Measurements from ENCODE around the gene TCEANC.

Gene TCEANC

DNA sequence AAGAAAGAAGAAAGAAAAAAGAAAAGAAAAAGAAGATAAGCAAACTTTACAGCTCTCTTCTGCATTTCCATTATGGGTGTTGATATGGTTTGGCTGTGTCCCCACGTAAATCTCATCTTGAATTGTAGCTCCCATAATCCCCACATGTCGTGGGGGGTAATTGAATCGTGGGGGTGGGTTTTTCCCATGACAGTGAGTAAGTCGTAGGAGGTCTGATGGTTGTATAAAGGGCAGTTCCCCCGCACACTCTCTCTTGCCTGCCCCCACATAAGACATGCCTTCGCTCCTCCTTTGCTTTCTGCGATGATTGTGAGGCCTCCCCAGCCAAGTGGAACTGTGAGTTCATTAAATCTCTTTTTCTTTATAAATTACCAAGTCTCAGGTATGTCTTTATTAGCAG, 28.7 kb downstream of the TCEANC start:
- no peak overlapping the region for H3K9ac ChIP-seq (ENCODE audit: insufficient read length, low read depth)

DNA sequence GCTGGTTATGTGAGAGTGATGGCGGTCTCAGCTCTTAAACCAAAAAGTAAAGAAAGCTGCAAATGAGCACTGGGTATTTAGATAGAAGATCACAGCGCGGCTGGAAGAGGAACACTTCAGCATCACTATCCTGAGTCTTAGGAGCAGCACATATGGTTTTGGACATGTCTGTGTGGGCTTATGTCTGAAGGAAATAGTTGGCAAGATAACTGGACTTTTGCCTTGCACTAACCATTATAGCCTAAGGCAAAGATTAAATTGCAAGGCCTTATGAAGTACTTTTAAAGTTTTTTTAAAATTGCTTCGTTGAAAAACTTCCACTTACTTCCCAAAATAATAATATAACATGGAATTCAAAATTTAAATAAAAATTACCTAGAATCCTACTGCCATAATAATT, 31.4 kb downstream of the TCEANC start:
- Histone ChIP-seq H3K36me3 (ENCODE audit: insufficient read depth, insufficient read length, low read length) (no peaks in the 10 kb centered on the region), H3K4me1 (ENCODE audit: insufficient read depth, insufficient read length) (no peaks in the 10 kb centered on the region), H3K27me3 (ENCODE audit: insufficient read depth, insufficient read length) (peaks cover 18% of the 10 kb centered on the region), H3K9me3 (ENCODE audit: insufficient read depth, low read length) (no peaks in the 10 kb centered on the region), H3K4me3 (ENCODE audit: insufficient read length, low read depth) (no peak overlapping the region), H3K9ac (ENCODE audit: insufficient read length, low read depth) (no peak overlapping the region)
- no peak for DNase-seq (ENCODE audit: low read depth, low spot score)
- no peak for TF ChIP-seq YY1 (IDR thresholded peaks at IDR 0.05; ENCODE audit: insufficient read depth, insufficient read length)
- TF ChIP-seq ZNF274 (IDR thresholded peaks at IDR 0.05; ENCODE audit: low read depth, low read length): no peak
- TF ChIP-seq SUZ12 (IDR thresholded peaks at IDR 0.05; ENCODE audit: extremely low read depth, insufficient read depth, insufficient read length): no peak

More for the DNA sequence above, 28.7 kb downstream of the TCEANC start:
- Histone ChIP-seq H3K27me3 (ENCODE audit: insufficient read depth, insufficient read length) (no peaks in the 10 kb centered on the region), H3K4me3 (ENCODE audit: insufficient read length, low read depth) (no peak overlapping the region), H3K4me1 (ENCODE audit: insufficient read depth, insufficient read length) (no peaks in the 10 kb centered on the region), H3K36me3 (ENCODE audit: insufficient read depth, insufficient read length, low read length) (no peaks in the 10 kb centered on the region), H3K9me3 (ENCODE audit: insufficient read depth, low read length) (no peaks in the 10 kb centered on the region)
- TF ChIP-seq ZNF274 (IDR thresholded peaks at IDR 0.05; ENCODE audit: low read depth, low read length): no peak
- no peak for TF ChIP-seq SUZ12 (IDR thresholded peaks at IDR 0.05; ENCODE audit: extremely low read depth, insufficient read depth, insufficient read length)
- TF ChIP-seq YY1 (IDR thresholded peaks at IDR 0.05; ENCODE audit: insufficient read depth, insufficient read length): no peak
- DNase-seq (ENCODE audit: low read depth, low spot score): no peak

DNA sequence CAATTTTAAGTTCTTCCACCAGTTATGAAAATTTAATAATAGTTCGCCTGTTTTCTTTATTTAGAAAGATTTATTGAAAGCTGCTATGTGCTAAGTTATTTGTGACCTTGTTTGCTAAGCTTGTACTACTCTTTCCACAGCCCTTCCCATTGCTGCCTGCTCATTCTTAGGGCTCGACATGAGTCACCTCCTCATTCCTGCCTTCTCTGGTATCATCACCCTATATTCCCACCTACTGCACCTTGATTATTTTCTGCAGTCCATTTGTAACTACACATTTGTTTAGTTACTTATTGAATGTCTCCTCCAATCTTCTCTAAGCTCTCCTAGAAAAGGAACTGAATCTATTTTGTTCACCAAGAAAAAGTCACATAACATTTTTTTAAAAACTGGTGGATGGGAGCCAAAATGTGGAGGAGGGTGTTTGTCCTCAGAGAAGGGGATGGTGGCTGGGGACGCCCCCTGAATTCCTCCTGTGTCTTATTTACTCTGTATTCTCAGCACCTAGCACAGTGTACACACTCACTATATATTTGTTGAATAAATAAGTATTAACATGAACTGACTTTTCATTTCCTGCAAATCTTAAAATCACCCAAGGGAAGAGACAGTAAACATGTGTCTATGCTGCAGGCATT, 32.3 kb downstream of the TCEANC start:
- TF ChIP-seq SUZ12 (IDR thresholded peaks at IDR 0.05; ENCODE audit: extremely low read depth, insufficient read depth, insufficient read length): no peak
- no peak for TF ChIP-seq ZNF274 (IDR thresholded peaks at IDR 0.05; ENCODE audit: low read depth, low read length)
- no peak for TF ChIP-seq YY1 (IDR thresholded peaks at IDR 0.05; ENCODE audit: insufficient read depth, insufficient read length)
- Histone ChIP-seq H3K4me1 (ENCODE audit: insufficient read depth, insufficient read length) (no peaks in the 10 kb centered on the region), H3K4me3 (ENCODE audit: insufficient read length, low read depth) (no peak overlapping the region), H3K27me3 (ENCODE audit: insufficient read depth, insufficient read length) (peaks cover 18% of the 10 kb centered on the region), H3K9ac (ENCODE audit: insufficient read length, low read depth) (no peak overlapping the region), H3K36me3 (ENCODE audit: insufficient read depth, insufficient read length, low read length) (no peaks in the 10 kb centered on the region), H3K9me3 (ENCODE audit: insufficient read depth, low read length) (no peaks in the 10 kb centered on the region)
- no peak for DNase-seq (ENCODE audit: low read depth, low spot score)

DNA sequence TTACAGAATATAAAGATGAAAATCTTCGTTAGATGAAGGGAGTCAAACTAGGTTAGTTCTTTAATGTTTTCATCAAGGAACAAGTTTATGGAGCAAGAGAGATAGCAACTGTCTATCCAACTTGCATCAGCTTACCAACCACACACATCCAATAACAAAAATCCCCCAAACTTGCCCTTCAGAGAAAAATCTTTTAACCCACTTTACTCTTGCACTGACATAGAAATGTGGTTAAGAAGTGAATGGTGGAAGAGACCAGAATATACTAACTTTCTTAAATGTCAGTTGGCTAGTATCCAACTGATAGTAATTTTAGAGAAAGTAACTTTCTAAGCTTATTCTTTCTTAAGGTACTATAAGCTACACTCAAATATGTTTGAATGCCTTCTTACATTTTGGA, 34.3 kb downstream of the TCEANC start:
- Histone ChIP-seq H3K4me1 (ENCODE audit: insufficient read depth, insufficient read length) (no peaks in the 10 kb centered on the region), H3K9me3 (ENCODE audit: insufficient read depth, low read length) (no peaks in the 10 kb centered on the region), H3K36me3 (ENCODE audit: insufficient read depth, insufficient read length, low read length) (peaks cover 7% of the 10 kb centered on the region), H3K27me3 (ENCODE audit: insufficient read depth, insufficient read length) (peaks cover 18% of the 10 kb centered on the region), H3K4me3 (ENCODE audit: insufficient read length, low read depth) (no peak overlapping the region), H3K9ac (ENCODE audit: insufficient read length, low read depth) (no peak overlapping the region)
- TF ChIP-seq SUZ12 (IDR thresholded peaks at IDR 0.05; ENCODE audit: extremely low read depth, insufficient read depth, insufficient read length): no peak
- TF ChIP-seq ZNF274 (IDR thresholded peaks at IDR 0.05; ENCODE audit: low read depth, low read length): no peak
- TF ChIP-seq YY1 (IDR thresholded peaks at IDR 0.05; ENCODE audit: insufficient read depth, insufficient read length): no peak
- no peak for DNase-seq (ENCODE audit: low read depth, low spot score)

DNA sequence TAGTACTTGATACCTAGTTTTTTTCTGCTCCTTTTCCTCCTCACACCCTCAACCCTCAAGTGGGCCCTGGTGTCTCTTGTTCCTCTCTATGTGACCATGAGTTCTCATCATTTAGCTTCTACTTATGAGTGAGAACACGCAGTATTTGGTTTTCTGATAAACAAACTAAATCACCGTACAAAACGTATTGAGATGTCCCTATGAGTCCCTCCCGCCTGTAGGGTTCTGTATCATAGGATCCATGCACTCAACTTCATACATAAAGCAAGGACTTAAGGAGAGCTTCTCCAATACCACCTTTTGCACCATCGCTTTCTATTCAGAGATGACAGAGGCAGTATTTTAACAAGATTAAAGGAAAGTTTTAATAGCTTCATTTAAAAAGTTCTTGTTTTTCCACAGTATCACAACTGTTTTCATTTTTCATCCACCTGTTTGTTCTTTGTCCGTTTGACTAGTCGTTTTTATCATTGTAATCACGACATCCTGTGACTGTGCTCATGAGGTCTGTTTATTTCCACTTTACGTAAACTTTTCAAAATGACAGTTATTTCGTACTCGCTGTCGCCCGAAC, 35.5 kb downstream of the TCEANC start:
- H3K36me3 ChIP-seq (ENCODE audit: insufficient read depth, insufficient read length, low read length): peaks cover 11% of the 10 kb centered on the region
- peaks cover 18% of the 10 kb centered on the region for H3K27me3 ChIP-seq (ENCODE audit: insufficient read depth, insufficient read length)
- TF ChIP-seq YY1 (IDR thresholded peaks at IDR 0.05; ENCODE audit: insufficient read depth, insufficient read length) (no peak), ZNF274 (IDR thresholded peaks at IDR 0.05; ENCODE audit: low read depth, low read length) (no peak), SUZ12 (IDR thresholded peaks at IDR 0.05; ENCODE audit: extremely low read depth, insufficient read depth, insufficient read length) (no peak)
- no peaks in the 10 kb centered on the region for H3K4me1 ChIP-seq (ENCODE audit: insufficient read depth, insufficient read length)
- peak overlapping the region; percentile 27 for H3K4me3 ChIP-seq (ENCODE audit: insufficient read length, low read depth)
- DNase-seq (ENCODE audit: low read depth, low spot score): no peak
- no peak overlapping the region for H3K9ac ChIP-seq (ENCODE audit: insufficient read length, low read depth)
- H3K9me3 ChIP-seq (ENCODE audit: insufficient read depth, low read length): no peaks in the 10 kb centered on the region

DNA sequence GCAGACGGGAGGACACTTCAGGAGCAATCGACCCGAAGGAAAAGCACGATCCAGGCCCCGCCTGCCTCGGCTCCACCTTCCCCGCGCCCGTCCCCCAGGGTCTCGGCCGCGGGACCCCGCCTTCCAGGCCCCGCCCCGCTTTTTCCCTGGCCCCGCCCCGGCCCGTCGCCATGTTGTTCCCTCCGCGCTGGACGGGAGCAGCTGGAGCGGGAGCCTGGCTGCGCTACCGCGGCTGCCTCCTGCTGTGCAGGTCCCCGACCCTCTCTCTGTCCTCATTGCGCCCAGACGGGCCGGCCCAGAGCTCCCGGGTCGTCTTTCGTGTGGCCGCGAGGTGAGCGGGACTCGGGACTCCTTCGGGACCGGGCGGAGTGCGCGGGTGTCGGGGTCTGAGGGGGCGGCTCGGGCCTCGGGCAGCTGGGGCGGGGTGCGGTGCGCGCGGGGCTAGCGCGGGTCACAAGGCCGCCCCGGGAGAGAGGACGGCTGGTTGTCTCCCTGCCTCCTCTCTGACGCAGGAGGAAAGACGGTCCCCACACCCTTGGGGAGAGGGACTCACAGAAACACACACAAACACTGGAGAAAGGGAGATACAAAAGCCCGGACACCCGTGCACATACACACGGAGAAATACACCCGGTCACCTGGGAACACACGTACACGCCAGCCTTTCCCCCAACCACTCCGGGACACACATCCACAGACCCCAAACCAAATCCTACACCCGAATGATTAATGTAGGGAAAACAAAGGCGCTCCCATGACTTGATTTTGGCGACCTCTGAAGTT, 36.2 kb downstream of the TCEANC start, which contains the start of gene RAB9A:
TSS of gene RAB9A (plus strand) at position 171 of the 783 bp plus-strand sequence. CDS start 19,619 bp downstream, outside the sequence.
- H3K4me1 ChIP-seq (ENCODE audit: insufficient read depth, insufficient read length): peaks cover 2% of the 10 kb centered on the region
- TF ChIP-seq YY1 (IDR thresholded peaks at IDR 0.05; ENCODE audit: insufficient read depth, insufficient read length): peak; percentile 44
- TF ChIP-seq ZNF274 (IDR thresholded peaks at IDR 0.05; ENCODE audit: low read depth, low read length): no peak
- no peak for TF ChIP-seq SUZ12 (IDR thresholded peaks at IDR 0.05; ENCODE audit: extremely low read depth, insufficient read depth, insufficient read length)
- H3K27me3 ChIP-seq (ENCODE audit: insufficient read depth, insufficient read length): peaks cover 18% of the 10 kb centered on the region
- peaks cover 11% of the 10 kb centered on the region for H3K36me3 ChIP-seq (ENCODE audit: insufficient read depth, insufficient read length, low read length)
- no peaks in the 10 kb centered on the region for H3K9me3 ChIP-seq (ENCODE audit: insufficient read depth, low read length)
- H3K4me3 ChIP-seq (ENCODE audit: insufficient read length, low read depth): peak within 1 kb of the TSS; percentile 89
- peak; percentile 61 for DNase-seq (ENCODE audit: low read depth, low spot score)
- peak within 1 kb of the TSS; percentile 90 for H3K9ac ChIP-seq (ENCODE audit: insufficient read length, low read depth)

DNA sequence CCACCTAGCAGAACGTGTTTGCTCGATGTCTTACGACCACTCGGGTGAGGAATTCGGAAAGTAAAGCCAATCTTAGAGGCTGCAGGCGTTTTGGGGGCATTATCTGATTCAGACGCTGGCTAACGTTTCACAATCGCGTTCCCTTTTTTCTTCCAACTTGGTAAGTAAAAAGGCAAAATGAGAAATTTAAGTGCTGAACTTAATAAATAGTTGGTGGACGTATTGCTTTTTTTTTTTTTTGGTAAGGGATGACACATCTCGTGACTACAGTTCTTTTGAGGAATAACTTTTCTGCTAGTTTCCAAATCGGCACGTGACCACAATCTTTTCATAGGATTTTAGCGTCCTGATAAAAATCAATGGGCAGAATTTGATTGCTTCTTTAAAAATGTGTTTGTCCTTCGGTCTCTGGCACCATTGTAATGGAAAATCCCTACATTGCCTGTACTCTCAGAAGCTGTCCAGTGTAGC, 36.8 kb downstream of the TCEANC start:
- peak overlapping the region; percentile 89 for H3K4me3 ChIP-seq (ENCODE audit: insufficient read length, low read depth)
- H3K27me3 ChIP-seq (ENCODE audit: insufficient read depth, insufficient read length): peaks cover 18% of the 10 kb centered on the region
- peak overlapping the region; percentile 90 for H3K9ac ChIP-seq (ENCODE audit: insufficient read length, low read depth)
- TF ChIP-seq ZNF274 (IDR thresholded peaks at IDR 0.05; ENCODE audit: low read depth, low read length) (no peak), SUZ12 (IDR thresholded peaks at IDR 0.05; ENCODE audit: extremely low read depth, insufficient read depth, insufficient read length) (no peak), YY1 (IDR thresholded peaks at IDR 0.05; ENCODE audit: insufficient read depth, insufficient read length) (no peak)
- peaks cover 11% of the 10 kb centered on the region for H3K36me3 ChIP-seq (ENCODE audit: insufficient read depth, insufficient read length, low read length)
- DNase-seq (ENCODE audit: low read depth, low spot score): no peak
- no peaks in the 10 kb centered on the region for H3K9me3 ChIP-seq (ENCODE audit: insufficient read depth, low read length)
- H3K4me1 ChIP-seq (ENCODE audit: insufficient read depth, insufficient read length): peaks cover 5% of the 10 kb centered on the region
